A549 (cell line): ENCODE measurements around the gene CD34.

Experiments used
- CTCF ChIP-seq: fragments of >200 bp; sonication (Bioruptor Twin); formaldehyde crosslinking; IDR thresholded peaks from 3 replicates; pipeline ENCODE4 v1.5.1; 2016
- EP300 ChIP-seq, 2 experiments: fragments of >200 bp; sonication (Bioruptor Twin); formaldehyde crosslinking; IDR thresholded peaks; 2 replicates in 1 of 2; 3 replicates in 1 of 2; pipeline ENCODE4 v1.6.1; 2016 to 2017
- ESRRA ChIP-seq: fragments of 150-350 bp; IDR thresholded peaks from 2 replicates; pipeline ENCODE4 v1.6.1; 2014; ENCODE audit warnings: mild to moderate bottlenecking, low read length, borderline replicate concordance
- FOXS1 ChIP-seq: fragments of 250-450 bp; sonication (Bioruptor Pico); IDR thresholded peaks from 2 replicates; pipeline ENCODE4 v1.5.0; 2020; ENCODE audit warnings: mild to moderate bottlenecking, moderate library complexity
- JUN ChIP-seq, 2 experiments: fragments of >200 bp; sonication (Bioruptor Twin); formaldehyde crosslinking; IDR thresholded peaks; 2 replicates in 1 of 2; 3 replicates in 1 of 2; pipeline ENCODE4 v1.6.1; 2016 to 2017
- KDM1A ChIP-seq: fragments of 200-600 bp; sonication (generic); IDR thresholded peaks from 2 replicates; pipeline ENCODE4 v1.6.1; 2016; ENCODE audit warnings: low read depth, mild to moderate bottlenecking
- MAZ ChIP-seq: fragments of 150-350 bp; IDR thresholded peaks from 2 replicates; pipeline ENCODE4 v1.6.1; 2014; ENCODE audit warnings: antibody characterized with exemption, low read depth, low read length, borderline replicate concordance
- POLR2A ChIP-seq: IDR thresholded peaks from 2 replicates; pipeline ENCODE4 v1.6.1; 2012; ENCODE audit warnings: mild to moderate bottlenecking, low read length
- RAD21 ChIP-seq, 2 experiments: fragments of >200 bp in 1 of 2; sonication (Bioruptor Twin) in 1 of 2; formaldehyde crosslinking in 1 of 2; IDR thresholded peaks in 1 of 2; conservative IDR thresholded peaks in 1 of 2; 2 replicates in 1 of 2; 3 replicates in 1 of 2; pipeline ENCODE4 v1.6.1; 2012 to 2018; ENCODE audit warnings: inconsistent platforms in 1 of 2
- REST ChIP-seq: fragments of 200-600 bp; sonication (generic); IDR thresholded peaks from 2 replicates; pipeline ENCODE4 v1.6.1; 2016; ENCODE audit warnings: antibody characterized with exemption, mild to moderate bottlenecking, moderate library complexity
- ZFP36 ChIP-seq: fragments of 450-650 bp; IDR thresholded peaks from 2 replicates; pipeline ENCODE4 v1.6.1; 2014; ENCODE audit warnings: borderline replicate concordance; ENCODE audit not compliant: partially characterized antibody

GRCh38 chr1:207918011-207918410, 7.1 kb upstream of the CD34 start:
- TF ChIP-seq EP300 (IDR thresholded peaks at IDR 0.05), result no peak
- no peak for TF ChIP-seq REST
- TF ChIP-seq POLR2A, result no peak
- TF ChIP-seq FOXS1 (CRISPR knock-in tag), result no peak
- no peak for TF ChIP-seq KDM1A
- no peak for TF ChIP-seq ESRRA
- no peak for TF ChIP-seq MAZ
- no peak for TF ChIP-seq JUN (IDR thresholded peaks at IDR 0.05)
- no peak for TF ChIP-seq RAD21 (conservative IDR thresholded peaks at IDR 0.05 in 1 of 2, IDR thresholded peaks at IDR 0.05 in 1 of 2)
- TF ChIP-seq CTCF, result no peak
- no peak for TF ChIP-seq ZFP36
